HG02870 (cell line): ENCODE measurements around the gene BATF3.

ENCODE experiments used
- ATAC-seq: cut with Tn5 transposase; IDR thresholded peaks from one replicate; pipeline ENCODE4 v1.9.1; 2021; ENCODE audit warnings: mild to moderate bottlenecking, moderate library complexity; ENCODE audit not compliant: unreplicated experiment

The BATF3 gene

DNA sequence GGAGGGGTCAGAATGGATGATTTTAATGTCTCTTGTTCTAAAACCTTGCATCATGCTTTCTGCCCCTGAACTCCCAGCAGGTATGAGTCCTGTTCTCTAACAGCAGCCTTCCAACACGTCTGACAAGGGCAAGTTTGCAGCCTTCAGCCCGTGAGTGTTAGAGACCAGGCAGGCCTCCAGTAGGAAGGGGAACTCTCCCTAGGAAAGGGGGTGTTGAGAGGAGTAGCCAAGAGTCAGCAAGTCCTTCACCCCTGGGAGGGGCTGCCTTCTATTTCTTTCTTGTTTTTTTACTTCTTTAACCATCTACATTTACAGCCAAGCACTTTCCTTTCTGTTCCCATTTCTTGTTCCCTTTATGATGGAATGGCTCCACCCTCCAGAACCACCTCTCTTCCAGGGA, 14.2 kb downstream of the BATF3 start:
- ATAC-seq = no peak

DNA sequence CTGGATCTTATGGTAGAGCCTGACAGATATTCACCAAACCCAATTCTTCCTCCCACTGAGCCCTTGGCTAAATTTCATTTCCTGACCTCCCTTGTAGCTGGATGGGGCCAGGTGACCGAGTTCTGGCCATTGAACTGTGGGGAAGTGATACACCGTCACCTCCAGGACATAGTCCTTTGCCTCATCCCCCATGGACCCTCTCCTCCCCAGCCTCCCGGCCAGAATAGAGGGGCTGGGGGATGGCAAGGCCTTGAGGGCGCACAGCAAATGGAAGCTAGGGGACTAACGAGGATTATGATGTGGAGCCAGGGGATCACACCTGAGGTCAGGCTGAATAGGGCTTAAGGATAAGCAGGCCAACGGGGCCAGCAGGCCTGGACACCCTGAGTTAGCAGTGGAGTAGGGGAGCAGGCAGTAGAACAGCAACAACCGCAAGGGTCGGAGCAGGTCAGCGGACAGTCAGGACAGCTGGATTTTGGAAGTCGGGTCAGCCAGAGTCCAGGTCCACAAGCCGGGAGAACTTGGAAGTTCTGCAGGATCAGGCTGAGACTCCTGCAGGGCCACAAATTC, 15.0 kb downstream of the BATF3 start:
- no peak for ATAC-seq

DNA sequence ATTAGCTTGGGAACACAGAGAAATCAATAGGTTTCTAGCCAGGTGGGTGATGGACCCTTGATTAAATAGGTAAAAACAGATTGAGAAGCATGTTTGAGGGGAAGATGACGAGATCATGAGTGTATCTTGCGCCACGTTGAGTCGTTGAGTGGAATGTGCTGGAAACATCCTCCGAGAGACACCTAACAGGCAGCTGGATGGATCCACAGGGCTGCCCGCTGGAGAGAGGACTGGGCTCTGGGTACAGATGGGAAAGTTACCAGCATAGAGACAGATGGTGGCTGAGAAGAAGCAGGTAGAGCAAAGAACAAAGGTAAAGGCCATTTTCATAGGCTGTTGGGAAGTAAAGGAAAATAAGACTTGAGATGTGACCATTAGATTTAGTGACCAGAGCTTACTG, 15.6 kb downstream of the BATF3 start:
- no peak for ATAC-seq

DNA sequence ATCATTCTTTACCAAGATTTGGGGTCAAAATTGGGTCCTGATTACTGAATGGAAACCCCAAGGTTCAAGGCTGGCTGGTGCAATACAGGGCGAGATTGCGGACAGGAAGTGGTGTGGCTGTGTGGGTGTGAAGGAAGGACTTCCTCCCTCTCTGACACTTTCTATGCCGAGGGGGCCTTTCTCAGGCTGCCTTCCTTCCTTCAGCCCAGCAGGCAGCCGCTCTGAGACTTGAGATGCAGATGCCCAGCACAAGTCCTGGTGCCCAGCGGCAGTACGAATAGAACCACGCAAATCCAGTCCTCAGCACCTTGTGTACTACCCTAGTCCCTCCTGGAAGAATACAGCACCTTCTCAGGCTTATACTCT, 16.3 kb downstream of the BATF3 start:
- ATAC-seq = peak; percentile 49

DNA sequence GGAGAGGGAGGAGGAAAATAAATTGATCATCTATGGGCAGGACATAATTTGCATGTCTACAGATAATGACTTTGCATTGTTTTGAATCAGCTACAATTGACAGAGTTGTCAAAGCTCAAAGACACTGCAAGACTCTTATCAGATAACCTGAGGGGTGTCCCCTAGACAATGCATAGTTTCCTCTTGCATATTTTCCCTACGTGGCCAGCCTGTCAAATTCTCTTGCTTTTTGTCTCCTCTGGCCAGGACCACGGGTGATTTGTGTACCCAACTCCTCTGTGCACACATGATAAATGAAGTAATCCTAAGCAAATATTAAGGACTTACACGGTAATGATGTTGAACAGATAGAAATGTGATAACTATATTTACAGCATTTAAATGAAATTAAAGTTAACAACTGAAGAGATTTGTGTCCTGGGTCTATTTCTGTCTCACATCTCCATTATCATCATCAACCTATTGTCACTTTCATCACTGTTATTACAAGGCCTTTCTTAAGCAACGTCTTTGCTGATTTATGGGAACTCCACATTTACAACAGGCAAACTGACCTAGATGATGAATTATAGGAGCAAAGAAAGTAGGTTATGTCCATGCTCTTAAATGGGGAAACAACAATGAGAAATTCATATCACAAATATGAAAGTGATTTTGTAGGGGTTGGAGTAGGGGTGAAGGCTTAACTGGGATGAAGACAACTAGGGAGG, 18.8 kb downstream of the BATF3 start:
- ATAC-seq = no peak

DNA sequence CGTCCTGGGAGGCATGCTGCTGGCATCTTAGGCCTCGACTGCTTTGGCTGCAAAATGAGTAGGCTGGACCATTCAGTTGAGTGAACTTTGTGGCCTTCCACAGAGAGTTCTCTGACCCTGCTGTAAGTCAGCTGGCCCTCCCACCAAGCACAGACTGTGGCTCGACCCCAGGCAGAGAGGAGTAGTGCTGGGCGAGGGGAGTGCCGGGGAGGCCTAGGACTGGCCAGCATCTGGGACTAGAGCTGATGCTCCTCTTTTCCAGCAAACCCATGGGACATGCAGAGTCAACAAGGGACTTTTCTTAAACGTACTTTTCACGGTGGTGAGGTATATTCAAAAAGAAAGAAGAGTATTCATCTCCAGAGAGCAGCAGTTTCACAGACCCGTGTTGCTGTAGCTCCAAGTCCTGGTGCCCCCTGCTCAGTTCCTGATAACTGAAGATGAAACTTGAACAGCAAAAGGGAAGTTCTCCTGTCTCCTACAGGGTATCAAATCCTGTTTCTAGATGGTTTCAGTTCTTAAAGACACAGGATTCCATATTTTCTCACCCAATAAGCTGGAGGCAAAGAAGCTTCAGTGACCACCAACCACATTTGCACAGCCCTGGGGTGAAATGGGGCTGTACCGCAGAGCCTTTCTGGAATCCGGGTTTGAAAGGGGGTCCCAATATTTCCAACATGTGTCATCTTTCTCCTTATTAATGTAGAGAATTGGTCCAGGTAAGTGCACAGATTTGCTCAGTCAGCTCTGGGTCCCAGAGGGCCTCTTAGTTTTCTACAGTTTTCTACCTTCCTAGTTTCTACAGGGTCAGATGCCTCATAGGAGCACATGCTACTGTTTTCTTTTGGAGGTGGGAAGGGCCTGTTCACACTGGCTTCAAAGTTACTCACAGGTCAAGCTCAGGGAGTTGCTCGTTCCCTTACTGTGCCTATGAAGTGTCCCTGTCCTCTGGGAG, 20.9 kb downstream of the BATF3 start:
- peak; percentile 71 for ATAC-seq

DNA sequence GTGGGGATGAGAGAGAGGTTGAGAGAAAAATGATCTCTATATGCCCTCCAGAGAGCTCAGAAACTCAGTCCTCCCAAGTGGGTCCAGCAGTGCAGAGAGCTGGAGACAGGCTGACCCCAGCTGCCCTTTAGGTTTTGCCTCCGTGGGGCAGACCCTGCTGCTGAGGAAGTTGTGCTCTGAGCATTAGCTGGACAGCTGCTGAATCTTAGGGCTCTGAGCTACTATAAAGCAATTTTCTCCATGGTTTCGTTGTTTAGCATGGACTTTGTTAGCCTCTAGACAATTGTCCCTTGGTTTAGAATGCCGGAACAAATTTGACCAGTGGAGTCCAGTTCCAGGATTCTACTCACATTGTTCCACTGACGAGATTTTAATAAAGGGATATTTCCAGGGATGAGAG, 22.1 kb downstream of the BATF3 start:
- no peak for ATAC-seq

DNA sequence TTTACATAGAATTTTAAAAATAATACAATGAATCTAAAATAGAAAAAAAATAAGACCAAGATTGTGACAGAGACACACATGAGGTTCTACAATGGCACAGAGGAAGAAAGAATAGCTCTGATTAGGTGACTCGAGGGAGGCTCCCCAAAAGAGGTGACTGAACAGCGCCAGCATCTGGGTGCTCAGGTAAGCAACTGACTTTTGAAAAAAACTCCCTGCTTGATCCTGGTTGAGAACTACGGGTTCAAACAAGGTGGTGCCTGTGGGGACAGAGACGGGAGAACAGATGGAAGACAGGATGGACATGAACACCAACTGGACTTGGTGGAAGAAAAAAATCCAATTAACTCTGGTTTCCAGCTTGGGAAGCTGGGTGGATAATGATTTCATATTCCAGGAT, 22.5 kb downstream of the BATF3 start:
- no peak for ATAC-seq

DNA sequence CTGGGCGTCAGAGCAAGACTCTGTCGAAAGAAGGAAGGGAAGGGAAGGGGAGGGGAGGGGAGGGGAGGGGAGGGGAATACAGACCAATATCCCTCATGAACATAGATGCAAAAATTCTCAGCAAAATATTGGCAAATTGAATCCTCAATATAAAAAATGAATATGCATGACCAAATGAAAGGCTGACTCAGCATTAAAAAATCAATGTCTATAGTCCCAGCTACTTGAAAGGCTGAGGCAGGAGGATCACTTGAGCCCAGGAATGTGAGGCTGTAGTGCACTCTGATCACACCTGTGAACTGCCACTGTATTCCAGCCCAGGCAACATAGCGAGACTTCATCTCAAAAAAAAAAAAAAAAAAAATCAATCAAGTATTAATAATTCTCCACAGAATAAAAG, 24.0 kb downstream of the BATF3 start:
- no peak for ATAC-seq

DNA sequence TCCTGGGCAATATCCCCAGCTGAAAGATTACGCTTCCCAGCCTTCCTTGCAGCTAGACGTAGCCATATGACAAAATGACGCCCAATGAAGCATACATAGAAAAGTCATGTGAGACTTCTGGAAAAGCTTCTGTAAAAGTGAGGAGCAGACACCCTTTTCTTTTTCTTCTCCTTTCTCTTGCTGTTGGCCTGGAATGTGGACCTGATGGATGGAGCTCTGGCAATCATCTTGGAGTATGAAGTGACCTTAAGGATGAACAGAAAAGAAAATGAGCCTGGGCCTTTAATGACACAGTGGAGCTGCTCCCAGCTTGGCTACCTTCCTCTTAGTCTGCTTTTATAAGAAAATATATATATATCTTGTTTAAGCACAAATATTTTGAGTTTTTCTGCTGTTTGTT, 24.8 kb downstream of the BATF3 start:
- ATAC-seq = no peak

DNA sequence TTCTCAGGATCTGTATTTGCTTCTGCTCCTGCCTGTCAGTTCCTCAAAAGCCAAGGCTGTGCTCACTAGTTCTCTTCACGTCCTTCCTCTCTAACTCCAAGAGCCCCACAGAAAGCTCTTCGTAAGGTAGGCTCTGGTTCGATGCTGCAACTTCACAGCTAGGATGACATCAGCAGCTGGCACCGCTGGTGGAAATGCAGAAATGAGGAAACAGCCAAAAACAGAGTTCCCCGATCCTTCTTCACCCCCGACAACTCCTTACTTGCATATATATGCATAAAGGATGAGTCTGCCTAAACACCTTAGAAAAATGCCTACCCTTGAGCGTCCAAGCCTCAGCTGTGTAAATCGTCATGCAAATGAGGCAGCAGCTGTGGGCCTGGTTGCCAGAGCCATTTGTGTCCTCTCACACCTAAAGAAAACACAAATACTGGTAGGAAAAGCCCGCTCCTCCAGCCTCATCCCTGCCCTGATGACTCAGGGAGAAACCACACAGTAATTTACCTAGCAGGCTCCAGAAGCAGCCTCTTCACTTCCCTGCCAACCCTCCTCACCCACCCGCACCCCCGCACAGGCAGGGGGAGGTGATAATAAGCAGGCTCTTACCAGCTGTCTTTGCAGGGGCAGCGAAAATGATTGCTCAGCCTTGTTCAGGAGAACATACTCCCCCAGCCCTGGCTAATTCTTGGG, 28.2 kb downstream of the BATF3 start:
- ATAC-seq = no peak

DNA sequence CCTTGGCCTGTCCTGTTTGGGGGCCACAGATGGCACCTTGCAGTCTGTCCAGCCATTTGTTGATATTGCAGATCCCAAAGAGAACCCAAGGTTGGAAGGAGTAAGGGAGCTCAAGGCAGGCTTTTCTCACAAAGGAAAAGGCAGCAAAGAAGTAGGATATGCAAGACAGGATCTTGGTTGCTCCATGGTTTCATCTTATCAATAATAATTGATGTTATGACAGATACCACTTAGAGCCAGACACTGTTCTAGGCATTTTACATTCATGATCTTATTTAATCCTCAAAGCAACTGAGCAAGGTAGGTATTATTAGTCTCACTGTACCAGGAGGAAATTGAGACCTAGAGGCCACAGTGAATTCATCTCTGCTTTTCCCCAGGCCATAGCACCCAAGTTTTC, 28.8 kb downstream of the BATF3 start:
- no peak for ATAC-seq

DNA sequence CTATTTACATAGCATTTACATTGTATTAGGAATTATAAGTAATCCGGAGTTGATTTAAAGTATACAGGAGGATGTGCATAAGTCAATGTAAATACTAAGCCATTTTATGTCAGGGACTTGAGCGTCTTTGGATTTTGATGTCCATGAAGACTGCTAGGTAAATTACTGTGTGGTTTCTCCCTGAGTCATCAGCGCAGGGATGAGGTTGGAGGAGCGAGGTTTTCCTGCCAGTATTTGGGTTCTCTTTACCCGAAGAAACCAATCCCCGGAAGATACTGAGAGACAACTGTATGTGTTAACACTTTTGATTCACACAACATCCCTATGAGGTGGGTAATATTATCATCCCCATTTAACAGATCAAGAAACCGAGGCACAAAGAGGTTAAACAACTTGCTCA, 29.3 kb downstream of the BATF3 start:
- no peak for ATAC-seq

DNA sequence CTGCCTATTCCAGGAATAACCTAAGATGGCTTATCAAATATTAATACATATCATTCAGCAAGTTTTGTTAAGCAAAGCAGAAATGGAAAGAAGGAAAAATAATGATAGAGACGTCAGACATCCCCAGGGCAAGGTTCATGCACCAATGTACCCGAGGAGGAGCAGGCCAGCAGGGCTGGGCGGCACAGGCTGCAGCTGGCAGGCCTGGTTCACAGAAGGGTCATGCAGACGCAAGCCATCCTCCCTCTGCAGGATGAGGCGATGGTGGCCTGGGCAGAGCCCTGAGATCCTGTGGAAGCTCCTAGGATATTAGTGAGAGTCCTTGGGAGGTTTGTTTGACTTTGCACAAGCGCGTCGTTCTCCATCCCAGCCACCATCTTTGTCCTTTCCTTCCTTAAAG, 30.0 kb downstream of the BATF3 start:
- no peak for ATAC-seq

DNA sequence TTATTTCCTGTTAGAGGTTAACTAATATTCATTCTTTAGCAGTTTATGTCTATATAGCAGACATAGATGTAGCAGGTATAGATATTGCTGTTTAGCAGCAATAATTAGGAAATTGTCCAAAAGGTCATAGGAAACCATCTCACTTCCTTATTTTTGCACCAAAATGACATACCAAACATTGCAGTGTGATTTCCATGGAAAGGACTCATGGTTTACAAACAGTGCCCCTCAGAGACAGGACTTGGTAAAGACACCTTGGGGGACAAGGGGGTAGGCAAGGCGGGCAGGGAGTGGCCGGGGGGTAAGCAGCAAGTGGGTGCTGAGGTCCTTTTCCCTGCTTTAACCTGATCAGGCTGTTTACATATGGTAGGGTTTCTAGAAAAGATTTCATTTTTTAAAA, 30.5 kb downstream of the BATF3 start:
- ATAC-seq = no peak

DNA sequence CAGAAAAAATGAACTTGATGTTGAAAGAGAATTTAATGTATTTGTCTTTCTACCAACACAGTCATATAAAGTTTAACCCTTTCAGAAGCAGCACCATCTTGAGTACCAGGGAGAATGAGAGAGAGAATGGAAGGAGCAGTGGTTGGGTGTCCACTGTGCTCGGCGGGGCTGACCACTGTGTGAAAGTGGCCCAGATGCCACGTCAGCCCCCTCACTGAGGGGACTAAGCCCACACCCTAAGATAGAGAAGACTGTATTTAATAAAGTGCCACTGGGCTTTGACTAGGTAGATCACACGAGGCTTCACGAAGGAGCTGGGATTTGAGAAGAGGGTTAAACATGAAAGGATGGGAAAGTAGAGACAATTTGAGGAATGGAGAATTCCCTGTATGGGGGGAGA, 31.2 kb downstream of the BATF3 start:
- ATAC-seq = no peak

DNA sequence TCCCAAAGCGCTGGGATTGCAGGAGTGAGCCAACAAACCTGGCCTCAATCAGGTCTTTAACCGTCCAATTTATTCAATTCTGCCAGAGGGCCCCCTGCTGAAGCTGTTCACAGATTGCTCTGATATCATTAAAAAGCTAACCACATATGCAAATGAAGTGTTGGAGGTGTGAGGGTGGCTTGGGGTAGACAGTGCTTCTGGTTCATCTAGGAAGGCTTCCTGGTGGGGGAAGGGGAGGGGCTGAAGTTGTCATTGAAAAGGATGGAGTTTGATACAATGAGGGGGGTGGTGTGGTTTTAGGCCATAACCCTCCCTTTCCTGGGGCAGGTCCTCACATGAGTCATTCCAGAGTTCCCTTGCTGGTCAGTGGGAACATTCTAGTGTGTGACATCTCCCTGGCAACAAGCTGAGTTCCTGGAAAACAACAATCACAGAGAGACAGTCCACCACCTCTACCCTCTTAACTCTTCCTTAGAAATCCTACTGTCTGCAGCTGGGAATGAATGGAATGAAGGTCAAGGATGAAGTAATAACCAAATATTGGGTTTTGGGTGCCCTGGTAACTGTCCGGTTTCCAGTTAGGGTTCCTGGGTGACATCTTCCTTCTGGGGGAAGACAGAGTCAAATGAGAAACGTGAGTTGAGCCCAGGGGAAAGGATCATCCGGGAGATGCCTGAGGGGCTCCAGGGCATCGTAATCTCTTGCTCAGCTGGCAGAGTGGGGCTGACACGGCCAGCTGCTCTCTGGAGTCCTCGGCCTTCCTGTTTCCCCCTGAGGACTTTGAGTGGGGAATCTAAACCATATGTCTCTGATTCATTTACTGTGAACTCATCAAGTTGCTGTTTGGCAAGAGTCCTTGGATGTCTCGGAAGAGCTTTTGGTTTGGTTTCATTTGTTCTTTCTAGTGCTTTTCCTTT, 32.2 kb downstream of the BATF3 start:
- no peak for ATAC-seq

DNA sequence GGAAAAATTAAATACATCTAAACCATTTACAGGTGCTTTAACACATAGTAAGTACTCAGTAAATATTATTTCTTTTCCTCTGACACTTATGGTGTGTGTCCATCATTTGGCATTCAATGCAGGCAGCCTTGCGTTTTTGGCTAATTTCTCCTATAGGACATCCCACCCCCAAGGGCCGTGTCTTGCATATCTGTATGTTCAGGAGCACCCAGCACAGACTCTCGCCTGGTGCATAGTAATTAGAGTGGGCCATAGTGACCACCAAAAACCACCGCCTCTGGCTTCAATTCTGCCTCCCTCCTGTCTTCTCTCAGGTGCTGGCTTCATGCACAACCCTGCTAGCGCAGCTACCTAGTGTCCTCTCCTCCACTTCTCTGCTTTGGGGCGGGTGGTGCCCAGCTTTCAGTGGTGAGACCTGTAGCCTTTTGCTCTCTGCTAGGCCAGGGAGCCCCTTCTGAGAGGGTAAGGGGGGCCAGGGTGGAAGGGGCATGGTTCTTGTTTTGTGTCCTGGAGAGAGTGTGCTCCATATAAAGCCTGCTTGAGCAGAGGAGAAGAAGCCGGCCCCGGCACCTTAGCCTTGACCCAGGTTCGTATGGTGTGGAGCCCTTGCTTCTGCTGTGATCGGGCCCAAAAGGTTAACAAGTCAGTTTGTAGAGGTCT, 33.4 kb downstream of the BATF3 start:
- ATAC-seq = no peak

DNA sequence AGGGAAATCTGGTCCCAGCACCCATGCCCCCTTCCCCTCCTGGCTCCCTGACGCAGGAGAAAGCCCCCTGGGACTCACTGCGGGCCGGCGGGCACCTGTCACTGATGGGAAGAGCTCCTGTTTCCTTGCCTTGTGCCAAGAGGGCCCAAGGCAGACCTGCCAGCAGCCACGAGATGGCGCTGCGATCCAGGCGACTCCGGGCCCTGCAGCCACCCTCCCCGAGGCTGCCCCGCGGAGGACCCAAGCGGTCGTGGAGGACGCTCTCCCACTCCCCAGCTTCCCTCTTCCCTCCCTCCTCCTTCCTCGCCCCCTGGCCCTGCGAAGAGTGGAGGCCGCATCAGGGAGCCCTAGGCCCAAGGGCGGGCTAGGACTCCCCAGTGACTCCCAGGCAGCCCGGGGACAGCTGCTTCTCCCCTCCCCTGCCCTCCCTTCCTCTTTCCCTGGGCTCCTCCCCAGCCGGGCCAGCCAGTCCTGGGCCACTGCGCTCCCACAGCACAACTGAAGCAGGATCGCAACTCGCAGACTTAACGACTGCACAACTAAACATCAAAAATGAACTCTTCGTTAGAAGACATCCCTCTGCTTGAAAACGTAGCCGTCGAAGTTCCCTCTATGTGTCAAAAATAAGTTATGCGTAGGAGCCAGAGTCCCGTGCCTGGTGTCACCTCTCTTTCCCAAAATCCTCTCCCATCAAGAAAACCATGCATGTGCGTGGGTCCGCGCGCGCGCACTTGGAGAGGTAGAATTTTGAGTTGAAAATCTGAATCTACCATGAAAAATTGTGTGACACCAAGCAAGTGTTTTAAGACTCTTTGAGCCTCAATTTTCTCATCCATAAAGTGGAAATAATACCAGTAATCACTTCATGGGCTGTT, 34.2 kb downstream of the BATF3 start:
- ATAC-seq = peak; percentile 85
